HEK293T (cell line): ENCODE data around the gene CTNNB1.

Source experiments
- FOXM1 ChIP-seq: fragments of 450-650 bp; IDR thresholded peaks from 2 replicates; pipeline ENCODE4 v1.6.1; 2017; ENCODE audit warnings: mild to moderate bottlenecking, borderline replicate concordance
- HDGF ChIP-seq: fragments of 450-650 bp; IDR thresholded peaks from 2 replicates; pipeline ENCODE4 v1.6.1; 2017; ENCODE audit warnings: antibody characterized with exemption, borderline replicate concordance
- SP1 ChIP-seq: fragments of 450-650 bp; IDR thresholded peaks from 2 replicates; pipeline ENCODE4 v1.6.1; 2017
- SUZ12 ChIP-seq: fragments of 450-650 bp; IDR thresholded peaks from 2 replicates; pipeline ENCODE4 v1.6.1; 2016; ENCODE audit warnings: mild to moderate bottlenecking

DNA sequence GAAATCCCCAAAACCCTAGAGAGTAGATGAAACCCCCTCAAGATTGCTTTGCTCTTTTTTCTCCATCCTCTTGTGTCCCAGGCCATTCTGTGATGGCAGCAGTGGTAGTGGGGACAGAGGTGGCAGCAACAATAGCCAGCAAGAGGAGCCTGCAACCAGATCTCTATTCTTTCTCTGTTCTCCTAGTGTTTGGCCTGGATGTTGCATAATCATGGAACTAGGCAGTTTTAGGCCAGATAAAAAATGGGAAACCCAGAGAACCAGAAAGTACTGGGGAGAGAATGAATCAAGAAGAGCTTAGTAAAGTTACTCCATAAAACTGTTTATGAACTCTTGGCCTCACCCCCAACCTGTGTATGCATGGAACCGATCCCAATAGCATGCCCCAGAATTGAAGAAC lies 52.3 kb downstream of the CTNNB1 start:
- no peak for TF ChIP-seq SP1
- TF ChIP-seq SUZ12: no peak
- TF ChIP-seq FOXM1: no peak
- no peak for TF ChIP-seq HDGF
